Osteoblast (primary cell): ENCODE results near the gene SESN2. TPM values are rescaled to one million over a fixed set of nuclear protein-coding genes. Genes with fewer than 3 reads are reported as not detected.

Experiments used
- DNase-seq: peaks from one replicate; pipeline ENCODE4 v3.0.0; 2011; ENCODE audit warnings: low spot score, mixed read lengths; ENCODE audit not compliant: insufficient read length; ENCODE audit errors: missing footprints
- H2AFZ ChIP-seq: 2 replicates; pipeline ENCODE4 v1.6.0; 2011; ENCODE audit warnings: mild to moderate bottlenecking, low read length
- H3K27ac ChIP-seq: 2 replicates; pipeline ENCODE4 v1.5.1; 2011; ENCODE audit warnings: mild to moderate bottlenecking, low read depth, low read length, moderate library complexity
- H3K27me3 ChIP-seq: 2 replicates; pipeline ENCODE4 v1.6.0; 2012; ENCODE audit warnings: mild to moderate bottlenecking, control low read depth, inconsistent platforms, low read length, moderate library complexity; ENCODE audit not compliant: insufficient read depth
- H3K36me3 ChIP-seq: 2 replicates; pipeline ENCODE4 v1.5.1; 2011; ENCODE audit warnings: mild to moderate bottlenecking, low read length, control low read depth, moderate library complexity; ENCODE audit not compliant: insufficient read depth
- H3K4me1 ChIP-seq: 2 replicates; pipeline ENCODE4 v1.5.1; 2011; ENCODE audit warnings: mild to moderate bottlenecking, low read length, control low read depth, moderate library complexity; ENCODE audit not compliant: insufficient read depth
- H3K4me2 ChIP-seq: 2 replicates; pipeline ENCODE4 v1.6.0; 2011; ENCODE audit warnings: mild to moderate bottlenecking, low read length; ENCODE audit not compliant: insufficient read depth
- H3K4me3 ChIP-seq: fragments of 200-600 bp; sonication (generic); 3 replicates; pipeline ENCODE4 v1.5.1; 2012; ENCODE audit warnings: mild to moderate bottlenecking, low read length, inconsistent platforms; ENCODE audit not compliant: insufficient read depth
- H3K79me2 ChIP-seq: 2 replicates; pipeline ENCODE4 v1.6.0; 2012; ENCODE audit warnings: mild to moderate bottlenecking, low read length, control low read depth, inconsistent platforms; ENCODE audit not compliant: insufficient read depth
- H3K9me3 ChIP-seq: 2 replicates; pipeline ENCODE4 v1.5.1; 2011; ENCODE audit warnings: low read depth, low read length, control low read depth
- H4K20me1 ChIP-seq: 2 replicates; pipeline ENCODE4 v1.6.0; 2012; ENCODE audit warnings: mild to moderate bottlenecking, low read length, control low read depth; ENCODE audit not compliant: insufficient read depth
- CTCF ChIP-seq: IDR thresholded peaks from 2 replicates; pipeline ENCODE4 v1.5.1; 2011; ENCODE audit warnings: mild to moderate bottlenecking, low read depth, low read length, moderate library complexity; ENCODE audit errors: extremely low read depth
- total RNA-seq: library from RNA; depleted of rRNA; stranded (reverse); fragments of >200 nt; gene quantifications from 2 replicates; pipeline ENCODE4 v1.2.3, GENCODE V29; 2012

Gene SESN2
- total RNA-seq, result 56.3 and 59.7 TPM in 2 replicates

- H3K9me3 ChIP-seq, result no peaks in the 10 kb centered on the region
- peak within 1 kb of the TSS; percentile 83 for H3K4me2 ChIP-seq
- no peak for TF ChIP-seq CTCF
- DNase-seq, result peak; percentile 98
- peaks cover 25% of the 10 kb centered on the region for H3K4me1 ChIP-seq
- no peaks in the 10 kb centered on the region for H3K36me3 ChIP-seq
- H3K79me2 ChIP-seq, result peaks cover 50% of the 10 kb centered on the region
- no peaks in the 10 kb centered on the region for H3K27me3 ChIP-seq
- peaks cover 35% of the 10 kb centered on the region for H4K20me1 ChIP-seq
- peak within 1 kb of the TSS; percentile 89 for H3K27ac ChIP-seq
- peak within 1 kb of the TSS; percentile 66 for H2AFZ ChIP-seq
- H3K4me3 ChIP-seq, result peak within 1 kb of the TSS; percentile 93
Observed at GRCh38 chr1:28259252-28259933, at the start of gene SESN2. SESN2 (plus strand) TSS chr1:28259518; CDS start chr1:28259848, 330 bp downstream.

GRCh38 chr1:28209700-28210099 lies 49.6 kb upstream of the SESN2 start:
- no peak overlapping the region for H3K4me3 ChIP-seq
- peaks cover 49% of the 10 kb centered on the region for H3K36me3 ChIP-seq
- H3K4me1 ChIP-seq, result no peaks in the 10 kb centered on the region
- H3K27me3 ChIP-seq, result no peaks in the 10 kb centered on the region
- H2AFZ ChIP-seq, result no peak overlapping the region
- H3K27ac ChIP-seq, result no peak overlapping the region
- H3K4me2 ChIP-seq, result no peak overlapping the region
- H3K9me3 ChIP-seq, result no peaks in the 10 kb centered on the region
- H4K20me1 ChIP-seq, result no peaks in the 10 kb centered on the region
- peaks cover 6% of the 10 kb centered on the region for H3K79me2 ChIP-seq
- no peak for DNase-seq
- no peak for TF ChIP-seq CTCF

GRCh38 chr1:28213315-28213714 lies 46.0 kb upstream of the SESN2 start:
- Histone ChIP-seq H4K20me1 (no peaks in the 10 kb centered on the region), H3K27ac (no peak overlapping the region), H2AFZ (no peak overlapping the region), H3K9me3 (no peaks in the 10 kb centered on the region), H3K27me3 (no peaks in the 10 kb centered on the region), H3K36me3 (peaks cover 33% of the 10 kb centered on the region), H3K4me2 (no peak overlapping the region), H3K4me1 (no peaks in the 10 kb centered on the region), H3K4me3 (no peak overlapping the region), H3K79me2 (peaks cover 6% of the 10 kb centered on the region)
- DNase-seq, result peak; percentile 69
- TF ChIP-seq CTCF, result no peak

GRCh38 chr1:28229089-28229488 lies 30.2 kb upstream of the SESN2 start:
- no peak overlapping the region for H3K27ac ChIP-seq
- H3K27me3 ChIP-seq, result no peaks in the 10 kb centered on the region
- H3K4me3 ChIP-seq, result no peak overlapping the region
- no peak for TF ChIP-seq CTCF
- H3K9me3 ChIP-seq, result no peaks in the 10 kb centered on the region
- peaks cover 7% of the 10 kb centered on the region for H4K20me1 ChIP-seq
- peaks cover 49% of the 10 kb centered on the region for H3K36me3 ChIP-seq
- no peak overlapping the region for H2AFZ ChIP-seq
- no peak overlapping the region for H3K4me2 ChIP-seq
- H3K79me2 ChIP-seq, result peaks cover 54% of the 10 kb centered on the region
- no peak for DNase-seq
- H3K4me1 ChIP-seq, result peaks cover 6% of the 10 kb centered on the region
